Fibroblast of the aortic adventitia (primary cell): Measurements from ENCODE around the gene CTXND1. TPM values are rescaled to one million over a fixed set of nuclear protein-coding genes. Genes with fewer than 3 reads are reported as not detected.
A peak's percentile ranks its signal among the peaks of the same experiment; 100 is the strongest.

ENCODE experiments used
- DNase-seq: peaks from one replicate; pipeline ENCODE4 v3.0.0-alpha.2; 2010; ENCODE audit warnings: low read depth
- H3K4me3 ChIP-seq: 2 replicates; pipeline ENCODE4 v1.5.1; 2011; ENCODE audit warnings: low read depth, mild to moderate bottlenecking, control low read depth, low read length, moderate library complexity
- total RNA-seq: library from RNA; depleted of rRNA; stranded (reverse); fragments of >200 nt; gene quantifications from 2 replicates; pipeline ENCODE4 v1.2.3, GENCODE V29; 2012; ENCODE audit warnings: low replicate concordance
- TF ChIP-seq, protein P1 (sequence below): IDR thresholded peaks from 2 replicates; pipeline ENCODE4 v1.5.1; 2011; ENCODE audit warnings: mild to moderate bottlenecking, low read length, control low read depth, inconsistent platforms; ENCODE audit not compliant: insufficient read depth

The CTXND1 gene
- total RNA-seq, 1 donor: not detected

DNA sequence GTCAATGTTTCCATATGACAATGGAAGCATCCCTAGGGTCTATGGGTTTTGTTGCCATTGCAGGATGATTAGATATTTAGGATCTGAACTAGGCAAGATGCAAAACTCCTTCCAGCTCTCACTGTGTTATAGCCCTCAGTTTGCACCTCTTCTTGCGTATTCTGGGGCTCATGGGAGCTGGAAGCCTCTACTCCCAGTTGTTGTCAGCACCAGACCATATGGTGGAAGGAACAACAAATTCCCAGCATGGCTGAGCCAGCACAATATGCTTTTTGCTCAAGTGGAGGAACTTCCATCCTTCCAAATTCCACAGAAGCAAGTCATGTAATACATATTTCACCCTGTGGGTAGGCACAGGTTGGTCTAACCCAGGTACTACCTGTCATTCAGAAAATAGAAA lies 18.5 kb upstream of the CTXND1 start:
- TF ChIP-seq, protein P1, sequence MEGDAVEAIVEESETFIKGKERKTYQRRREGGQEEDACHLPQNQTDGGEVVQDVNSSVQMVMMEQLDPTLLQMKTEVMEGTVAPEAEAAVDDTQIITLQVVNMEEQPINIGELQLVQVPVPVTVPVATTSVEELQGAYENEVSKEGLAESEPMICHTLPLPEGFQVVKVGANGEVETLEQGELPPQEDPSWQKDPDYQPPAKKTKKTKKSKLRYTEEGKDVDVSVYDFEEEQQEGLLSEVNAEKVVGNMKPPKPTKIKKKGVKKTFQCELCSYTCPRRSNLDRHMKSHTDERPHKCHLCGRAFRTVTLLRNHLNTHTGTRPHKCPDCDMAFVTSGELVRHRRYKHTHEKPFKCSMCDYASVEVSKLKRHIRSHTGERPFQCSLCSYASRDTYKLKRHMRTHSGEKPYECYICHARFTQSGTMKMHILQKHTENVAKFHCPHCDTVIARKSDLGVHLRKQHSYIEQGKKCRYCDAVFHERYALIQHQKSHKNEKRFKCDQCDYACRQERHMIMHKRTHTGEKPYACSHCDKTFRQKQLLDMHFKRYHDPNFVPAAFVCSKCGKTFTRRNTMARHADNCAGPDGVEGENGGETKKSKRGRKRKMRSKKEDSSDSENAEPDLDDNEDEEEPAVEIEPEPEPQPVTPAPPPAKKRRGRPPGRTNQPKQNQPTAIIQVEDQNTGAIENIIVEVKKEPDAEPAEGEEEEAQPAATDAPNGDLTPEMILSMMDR: no peak
- H3K4me3 ChIP-seq: no peak overlapping the region
- no peak for DNase-seq

DNA sequence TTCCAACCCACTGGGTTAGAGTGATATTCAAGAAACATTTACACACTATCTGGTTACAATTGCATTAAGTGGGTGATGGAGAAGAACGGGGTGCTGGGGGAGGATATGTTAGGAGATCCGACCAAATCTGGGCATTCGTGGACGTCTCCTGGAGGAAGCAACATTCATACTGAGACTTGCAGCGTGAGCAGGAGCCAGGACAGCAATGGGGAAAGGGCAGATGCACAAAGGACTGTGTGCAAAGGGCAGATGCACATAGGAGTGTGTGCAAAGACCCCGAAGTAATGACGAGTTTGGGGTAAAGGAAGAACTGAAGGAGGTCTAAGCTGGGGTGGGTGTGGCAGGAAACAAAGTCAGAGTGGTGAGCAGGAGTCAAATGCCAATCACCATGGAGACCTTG lies 16.1 kb upstream of the CTXND1 start:
- no peak overlapping the region for H3K4me3 ChIP-seq
- TF ChIP-seq, protein P1: no peak
- no peak for DNase-seq

DNA sequence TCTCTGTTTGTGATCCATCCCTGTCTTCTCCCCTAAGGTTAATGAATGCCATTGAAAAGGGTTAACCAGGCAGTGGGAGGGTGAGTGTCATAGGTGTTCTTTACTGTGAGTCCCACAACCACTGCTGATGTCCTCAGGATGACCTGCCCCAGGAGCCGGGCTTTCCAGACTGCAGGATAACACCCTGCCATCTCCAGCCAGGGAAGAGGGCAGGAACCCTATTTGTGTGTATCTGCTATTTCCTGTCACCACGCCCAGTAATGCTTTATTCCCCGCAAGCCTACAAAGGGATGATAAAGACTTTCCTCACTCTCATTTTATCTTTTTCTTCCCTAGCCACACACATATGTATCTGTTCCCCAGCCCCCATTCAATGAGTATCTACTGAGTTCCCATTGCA lies 15.6 kb upstream of the CTXND1 start:
- DNase-seq: no peak
- H3K4me3 ChIP-seq: no peak overlapping the region
- TF ChIP-seq, protein P1: no peak

DNA sequence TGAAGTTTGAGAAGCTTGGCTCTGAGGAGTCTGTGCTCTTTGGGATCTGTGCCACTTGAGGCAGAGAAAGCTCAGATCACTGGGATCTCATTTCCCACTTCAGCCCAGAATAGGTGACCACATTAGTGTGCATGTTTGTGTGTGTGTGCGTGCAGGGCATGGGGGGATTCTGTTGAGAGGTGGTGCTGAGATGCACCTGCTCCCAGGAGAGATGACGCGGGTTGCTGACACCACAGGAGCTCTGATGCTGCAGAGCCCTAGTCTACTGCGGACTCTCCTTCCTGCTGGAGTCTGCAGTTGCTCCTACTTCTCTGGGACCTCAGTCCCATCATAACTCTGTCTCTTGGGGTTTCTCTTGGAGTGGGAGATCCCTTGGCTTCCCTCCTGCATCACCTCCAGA lies 14.7 kb upstream of the CTXND1 start:
- no peak overlapping the region for H3K4me3 ChIP-seq
- TF ChIP-seq, protein P1: no peak
- no peak for DNase-seq

DNA sequence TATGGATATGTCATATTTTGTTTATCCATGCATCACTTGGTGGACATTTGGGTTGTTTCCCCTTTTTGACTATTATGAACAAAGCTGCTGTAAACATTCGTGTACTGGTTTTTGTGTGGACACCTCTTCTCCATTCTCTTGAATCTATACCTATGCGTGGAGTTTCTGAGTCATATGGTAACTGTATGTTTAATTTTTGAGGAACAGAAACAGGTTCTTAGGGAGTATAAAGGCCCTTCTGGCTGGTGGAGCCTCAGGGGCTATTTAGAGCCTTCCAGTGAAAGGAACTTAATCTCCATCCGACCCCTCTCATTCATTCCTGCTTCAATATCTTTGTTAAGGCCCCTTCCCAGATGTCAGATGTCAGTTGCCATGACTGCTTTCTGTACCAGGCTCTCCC lies 14.1 kb upstream of the CTXND1 start:
- H3K4me3 ChIP-seq: no peak overlapping the region
- DNase-seq: no peak
- TF ChIP-seq, protein P1: no peak

DNA sequence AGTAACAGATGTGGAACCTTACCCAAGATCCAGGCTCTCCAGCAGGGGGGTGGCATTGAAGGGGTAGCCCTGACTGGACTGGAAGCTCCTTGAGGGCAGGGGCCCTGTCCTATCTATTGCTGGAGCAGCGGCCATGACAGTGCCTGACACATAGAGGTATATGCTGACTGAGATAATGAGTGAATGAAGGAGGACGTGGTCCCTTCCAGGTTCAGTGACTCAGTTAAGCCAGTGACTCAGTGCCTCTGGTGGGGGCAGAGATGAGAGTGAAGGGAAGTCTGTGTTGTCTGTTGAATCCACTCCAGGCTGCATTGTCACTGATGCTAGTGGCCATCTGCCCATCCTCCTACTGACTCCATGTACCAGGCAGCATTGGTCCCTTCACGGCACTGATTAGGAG lies 13.0 kb upstream of the CTXND1 start:
- no peak for DNase-seq
- TF ChIP-seq, protein P1: no peak
- no peak overlapping the region for H3K4me3 ChIP-seq

DNA sequence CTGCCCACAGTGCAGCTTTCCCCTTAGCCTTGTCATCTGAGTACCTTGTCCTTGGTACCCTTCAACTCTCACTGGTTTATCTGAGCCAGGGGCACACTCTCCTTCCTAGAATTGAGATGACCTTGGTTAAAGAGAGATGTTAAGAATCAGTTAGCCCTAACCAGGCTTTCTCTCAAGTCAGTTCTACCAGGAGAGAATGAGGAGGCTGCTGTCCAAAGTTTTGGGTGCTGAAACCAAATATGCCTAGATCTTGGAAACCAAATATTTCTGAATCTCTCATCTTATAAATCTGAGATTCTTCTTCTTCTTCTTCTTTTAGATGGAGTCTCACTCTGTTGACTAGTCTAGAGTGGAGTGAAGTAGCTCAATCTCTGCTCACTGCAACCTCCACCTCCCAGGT lies 12.0 kb upstream of the CTXND1 start:
- TF ChIP-seq, protein P1: no peak
- DNase-seq: peak; percentile 25
- no peak overlapping the region for H3K4me3 ChIP-seq
